HEK293 (cell line): ENCODE results near the gene MVB12B.

Source experiments
- TF ChIP-seq, protein P1 (sequence below): sonication (generic); formaldehyde crosslinking; IDR thresholded peaks from 2 replicates; pipeline ENCODE4 v1.8.1; 2022; ENCODE audit warnings: mild to moderate bottlenecking, moderate library complexity, missing genetic modification reagents
- TF ChIP-seq, protein P2 (sequence below): fragments of 450-650 bp; formaldehyde crosslinking; IDR thresholded peaks from 2 replicates; pipeline ENCODE4 v1.5.1; 2016; ENCODE audit warnings: missing biosample characterization, missing genetic modification characterization

DNA sequence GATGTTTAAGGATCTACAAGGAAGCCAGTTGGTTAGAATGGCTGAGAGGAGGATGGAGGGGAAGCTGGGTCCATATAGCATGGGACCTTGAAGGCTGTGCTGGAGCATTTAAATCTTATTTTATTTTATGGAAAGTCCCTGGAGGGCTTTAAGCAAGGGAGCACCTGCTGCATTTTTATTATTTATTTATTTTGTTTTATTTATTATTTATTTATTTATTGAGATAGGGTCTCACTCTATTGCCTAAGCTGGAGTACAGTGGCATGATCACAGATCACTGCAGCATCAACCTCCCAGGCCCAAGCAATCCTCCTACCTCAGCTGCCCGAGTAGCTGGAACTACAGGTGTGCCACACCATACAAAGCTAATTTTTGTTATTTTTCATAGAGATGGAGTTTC is 4.9 kb upstream of the MVB12B start:
- TF ChIP-seq, protein P1, sequence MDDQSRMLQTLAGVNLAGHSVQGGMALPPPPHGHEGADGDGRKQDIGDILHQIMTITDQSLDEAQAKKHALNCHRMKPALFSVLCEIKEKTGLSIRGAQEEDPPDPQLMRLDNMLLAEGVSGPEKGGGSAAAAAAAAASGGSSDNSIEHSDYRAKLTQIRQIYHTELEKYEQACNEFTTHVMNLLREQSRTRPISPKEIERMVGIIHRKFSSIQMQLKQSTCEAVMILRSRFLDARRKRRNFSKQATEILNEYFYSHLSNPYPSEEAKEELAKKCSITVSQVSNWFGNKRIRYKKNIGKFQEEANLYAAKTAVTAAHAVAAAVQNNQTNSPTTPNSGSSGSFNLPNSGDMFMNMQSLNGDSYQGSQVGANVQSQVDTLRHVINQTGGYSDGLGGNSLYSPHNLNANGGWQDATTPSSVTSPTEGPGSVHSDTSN (CRISPR knock-in tag), result no peak
- TF ChIP-seq, protein P2, sequence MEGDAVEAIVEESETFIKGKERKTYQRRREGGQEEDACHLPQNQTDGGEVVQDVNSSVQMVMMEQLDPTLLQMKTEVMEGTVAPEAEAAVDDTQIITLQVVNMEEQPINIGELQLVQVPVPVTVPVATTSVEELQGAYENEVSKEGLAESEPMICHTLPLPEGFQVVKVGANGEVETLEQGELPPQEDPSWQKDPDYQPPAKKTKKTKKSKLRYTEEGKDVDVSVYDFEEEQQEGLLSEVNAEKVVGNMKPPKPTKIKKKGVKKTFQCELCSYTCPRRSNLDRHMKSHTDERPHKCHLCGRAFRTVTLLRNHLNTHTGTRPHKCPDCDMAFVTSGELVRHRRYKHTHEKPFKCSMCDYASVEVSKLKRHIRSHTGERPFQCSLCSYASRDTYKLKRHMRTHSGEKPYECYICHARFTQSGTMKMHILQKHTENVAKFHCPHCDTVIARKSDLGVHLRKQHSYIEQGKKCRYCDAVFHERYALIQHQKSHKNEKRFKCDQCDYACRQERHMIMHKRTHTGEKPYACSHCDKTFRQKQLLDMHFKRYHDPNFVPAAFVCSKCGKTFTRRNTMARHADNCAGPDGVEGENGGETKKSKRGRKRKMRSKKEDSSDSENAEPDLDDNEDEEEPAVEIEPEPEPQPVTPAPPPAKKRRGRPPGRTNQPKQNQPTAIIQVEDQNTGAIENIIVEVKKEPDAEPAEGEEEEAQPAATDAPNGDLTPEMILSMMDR, result no peak
